GM06990 (cell line): Measurements from ENCODE around the gene PLS3.

Experiments used
- DNase-seq: peaks from one replicate; pipeline ENCODE4 v3.0.0-alpha.2; 2011; ENCODE audit not compliant: insufficient read length; ENCODE audit errors: extremely low read depth
- H3K27me3 ChIP-seq: replicated peaks from 2 replicates; pipeline ENCODE4 v1.6.0; 2011; ENCODE audit warnings: low read length; ENCODE audit not compliant: control insufficient read depth, insufficient read depth
- H3K36me3 ChIP-seq: 2 replicates; pipeline ENCODE4 v1.5.1; 2011; ENCODE audit warnings: low read length; ENCODE audit not compliant: control insufficient read depth, insufficient read depth
- H3K4me3 ChIP-seq: replicated peaks from 2 replicates; pipeline ENCODE4 v1.5.1; 2011; ENCODE audit warnings: low read depth, mild to moderate bottlenecking, control low read depth, low read length
- CTCF ChIP-seq: IDR thresholded peaks from 2 replicates; pipeline ENCODE4 v1.5.1; 2011; ENCODE audit warnings: low read length, control low read depth, mild to moderate bottlenecking, inconsistent platforms; ENCODE audit not compliant: insufficient read depth, poor library complexity, severe bottlenecking

Gene PLS3

DNA sequence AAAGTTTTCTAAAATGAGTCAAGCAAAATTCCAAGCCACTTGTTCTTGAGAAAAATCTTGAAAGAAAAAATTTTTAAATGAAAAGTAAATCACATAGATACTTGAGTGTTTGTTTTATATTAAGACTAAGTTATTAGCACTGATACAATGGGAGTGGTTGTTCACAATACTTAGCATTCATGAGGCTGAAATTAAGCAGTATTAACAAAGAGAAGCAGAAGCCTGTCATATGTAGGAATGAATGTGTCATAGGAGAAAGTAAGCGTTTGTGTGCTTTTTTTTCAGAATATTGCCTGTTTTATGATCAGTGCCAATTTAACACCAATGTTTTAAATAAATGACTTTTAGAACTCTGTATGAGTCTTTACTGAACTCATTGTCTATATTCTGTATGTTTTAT, 37.6 kb downstream of the PLS3 start:
- TF ChIP-seq CTCF, result no peak
- DNase-seq, result no peak
- H3K36me3 ChIP-seq, result no peaks in the 10 kb centered on the region
- H3K4me3 ChIP-seq, result no peak overlapping the region
- no peaks in the 10 kb centered on the region; the same call in 1 of the 2 replicates for H3K27me3 ChIP-seq

DNA sequence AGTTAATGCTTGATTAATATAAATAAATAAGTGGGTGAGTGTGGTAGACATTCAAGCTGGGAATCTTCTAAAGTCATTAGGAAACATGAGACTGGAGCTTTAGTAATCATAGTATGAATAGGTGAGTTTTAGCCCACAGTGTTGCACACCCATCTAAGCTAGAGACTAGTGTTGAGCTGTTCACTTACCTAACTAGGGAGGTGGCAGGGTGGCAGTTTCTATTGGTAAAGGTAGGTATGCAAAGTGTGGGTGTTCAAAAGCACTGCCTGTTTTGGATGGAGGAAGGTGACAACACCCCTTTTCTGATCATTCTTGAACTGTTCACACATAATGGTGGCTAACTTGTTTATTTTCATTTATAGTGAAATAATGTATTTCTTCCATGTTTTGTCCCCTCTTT, 41.3 kb downstream of the PLS3 start:
- Histone ChIP-seq H3K4me3 (no peak overlapping the region), H3K27me3 (no peaks in the 10 kb centered on the region; the same call in 1 of the 2 replicates), H3K36me3 (no peaks in the 10 kb centered on the region)
- no peak for TF ChIP-seq CTCF
- no peak for DNase-seq

GRCh38 chrX:115602729-115603389, 41.9 kb downstream of the PLS3 start:
- no peaks in the 10 kb centered on the region for H3K36me3 ChIP-seq
- no peak overlapping the region for H3K4me3 ChIP-seq
- DNase-seq, result no peak
- no peak for TF ChIP-seq CTCF
- H3K27me3 ChIP-seq, result no peaks in the 10 kb centered on the region; the same call in 1 of the 2 replicates

GRCh38 chrX:115603534-115604074, 42.6 kb downstream of the PLS3 start:
- Histone ChIP-seq H3K36me3 (no peaks in the 10 kb centered on the region), H3K27me3 (no peaks in the 10 kb centered on the region), H3K4me3 (no peak overlapping the region)
- no peak for TF ChIP-seq CTCF
- no peak for DNase-seq

DNA sequence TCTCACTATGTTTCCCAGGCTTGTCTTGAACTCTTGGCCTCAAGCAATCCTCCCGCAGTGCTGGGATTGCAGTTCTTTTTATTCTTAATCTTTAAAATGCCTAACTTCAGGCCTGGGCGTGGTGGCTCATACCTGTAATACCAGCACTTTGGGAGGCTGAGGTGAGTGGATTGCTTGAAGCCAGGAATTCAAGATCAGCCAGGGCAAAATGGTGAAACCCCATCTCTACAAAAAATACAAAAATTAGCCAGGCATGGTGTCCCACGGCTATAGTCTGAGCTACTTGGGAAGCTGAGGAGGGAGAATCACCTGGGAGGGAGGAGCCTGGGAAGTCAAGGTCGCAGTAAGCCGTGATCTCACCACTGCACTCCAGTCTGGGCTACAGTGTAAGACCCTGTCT, 45.9 kb downstream of the PLS3 start:
- Histone ChIP-seq H3K27me3 (no peaks in the 10 kb centered on the region), H3K36me3 (no peaks in the 10 kb centered on the region), H3K4me3 (no peak overlapping the region)
- DNase-seq, result no peak
- no peak for TF ChIP-seq CTCF
